GM13976 (cell line): ENCODE measurements around the gene CSMD2.

Experiments
- DNase-seq: peaks from one replicate; pipeline ENCODE4 v3.0.0; 2012; ENCODE audit warnings: low spot score
- in situ Hi-C: fragments of 300-500 bp; cut with MboI; formaldehyde crosslinking; loops from one replicate; pipeline ENCODE4 v1.12.0; 2022; ENCODE audit warnings: low sequenced_read_pairs, mixed read lengths, inconsistent platforms; ENCODE audit not compliant: unreplicated experiment
- TF ChIP-seq, protein P1 (sequence below): IDR thresholded peaks from 2 replicates; pipeline ENCODE4 v1.5.1; 2012; ENCODE audit warnings: borderline replicate concordance, mild to moderate bottlenecking; ENCODE audit not compliant: insufficient read depth; ENCODE audit errors: extremely low read depth, missing control alignments, control extremely low read depth

Gene CSMD2

DNA sequence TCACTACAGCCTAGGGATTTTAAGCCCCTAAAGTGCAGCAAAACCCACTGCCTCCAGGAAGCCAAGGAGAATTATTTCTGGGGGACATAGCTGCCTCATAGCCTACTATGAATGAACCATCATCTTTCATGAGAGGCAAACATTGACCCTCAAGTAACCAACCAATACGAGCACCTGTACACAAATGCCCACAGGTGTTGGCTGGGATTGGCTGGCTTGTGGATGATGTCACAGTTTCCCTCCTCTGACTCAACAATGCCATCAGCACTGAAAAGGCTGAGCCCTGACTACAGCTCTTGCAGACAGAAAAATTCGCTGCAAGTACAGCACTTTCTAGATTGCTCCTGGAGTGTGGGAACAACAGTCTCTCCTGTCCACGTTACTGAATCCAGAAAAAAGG, 301.3 kb downstream of the CSMD2 start, which contains the start of gene HMGB4:
TSS of gene HMGB4 (plus strand) at position 301 of the 400 bp plus-strand sequence. CDS start 113 bp downstream, outside the sequence.
- DNase-seq = no peak
- in situ Hi-C loops = loop anchor here (25.0 kb wide), 1 partner anchor 101 kb away; no protein-coding TSS in a partner anchor
- TF ChIP-seq, protein P1, sequence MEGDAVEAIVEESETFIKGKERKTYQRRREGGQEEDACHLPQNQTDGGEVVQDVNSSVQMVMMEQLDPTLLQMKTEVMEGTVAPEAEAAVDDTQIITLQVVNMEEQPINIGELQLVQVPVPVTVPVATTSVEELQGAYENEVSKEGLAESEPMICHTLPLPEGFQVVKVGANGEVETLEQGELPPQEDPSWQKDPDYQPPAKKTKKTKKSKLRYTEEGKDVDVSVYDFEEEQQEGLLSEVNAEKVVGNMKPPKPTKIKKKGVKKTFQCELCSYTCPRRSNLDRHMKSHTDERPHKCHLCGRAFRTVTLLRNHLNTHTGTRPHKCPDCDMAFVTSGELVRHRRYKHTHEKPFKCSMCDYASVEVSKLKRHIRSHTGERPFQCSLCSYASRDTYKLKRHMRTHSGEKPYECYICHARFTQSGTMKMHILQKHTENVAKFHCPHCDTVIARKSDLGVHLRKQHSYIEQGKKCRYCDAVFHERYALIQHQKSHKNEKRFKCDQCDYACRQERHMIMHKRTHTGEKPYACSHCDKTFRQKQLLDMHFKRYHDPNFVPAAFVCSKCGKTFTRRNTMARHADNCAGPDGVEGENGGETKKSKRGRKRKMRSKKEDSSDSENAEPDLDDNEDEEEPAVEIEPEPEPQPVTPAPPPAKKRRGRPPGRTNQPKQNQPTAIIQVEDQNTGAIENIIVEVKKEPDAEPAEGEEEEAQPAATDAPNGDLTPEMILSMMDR = no peak

DNA sequence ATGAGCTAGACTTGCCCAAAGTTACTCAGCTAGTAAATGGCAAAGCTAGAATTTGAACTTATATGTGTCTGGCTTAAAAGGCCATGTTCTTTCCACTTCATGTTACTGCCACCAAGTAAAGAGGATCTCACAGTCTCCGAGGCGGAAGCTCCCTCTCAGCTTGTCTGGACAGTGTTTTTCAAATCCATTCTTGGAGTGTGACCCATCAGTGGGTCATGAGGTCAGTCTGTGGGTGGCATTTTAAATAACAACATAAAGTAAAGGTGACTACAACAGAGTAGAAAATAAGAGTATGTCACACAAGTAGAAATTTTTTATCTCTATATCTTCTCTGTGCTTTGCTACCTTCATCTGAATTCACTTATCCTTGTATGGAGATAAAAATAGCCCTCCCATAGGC, 304.4 kb downstream of the CSMD2 start:
- TF ChIP-seq, protein P1 = no peak
- in situ Hi-C loops = loop anchor here (25.0 kb wide), 1 partner anchor 98 kb away; no protein-coding TSS in a partner anchor

DNA sequence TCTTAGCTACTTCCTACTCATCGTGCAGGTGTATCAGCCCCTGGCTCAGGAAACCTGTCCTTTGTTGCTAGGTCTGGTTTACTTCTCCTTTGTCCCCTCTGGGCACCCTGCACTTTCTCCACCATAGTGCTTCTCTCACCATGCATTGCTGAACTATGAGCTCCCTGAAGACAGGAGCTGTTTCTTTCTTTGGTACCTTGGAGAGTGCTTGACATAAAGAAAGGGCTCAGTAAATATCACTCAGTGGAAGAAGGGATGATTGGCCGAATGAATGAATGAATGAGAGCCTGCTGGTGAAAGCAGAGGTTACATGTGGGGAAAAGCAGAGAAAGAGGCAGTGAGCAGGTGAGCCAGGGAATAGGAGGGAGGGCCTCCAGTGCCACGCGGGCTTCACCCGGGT, 310.9 kb downstream of the CSMD2 start:
- DNase-seq = no peak
- in situ Hi-C loops = loop anchor here (25.0 kb wide), 1 partner anchor 92 kb away; no protein-coding TSS in a partner anchor
- TF ChIP-seq, protein P1 = no peak

More for the DNA sequence above, 304.4 kb downstream of the CSMD2 start:
- DNase-seq = no peak

DNA sequence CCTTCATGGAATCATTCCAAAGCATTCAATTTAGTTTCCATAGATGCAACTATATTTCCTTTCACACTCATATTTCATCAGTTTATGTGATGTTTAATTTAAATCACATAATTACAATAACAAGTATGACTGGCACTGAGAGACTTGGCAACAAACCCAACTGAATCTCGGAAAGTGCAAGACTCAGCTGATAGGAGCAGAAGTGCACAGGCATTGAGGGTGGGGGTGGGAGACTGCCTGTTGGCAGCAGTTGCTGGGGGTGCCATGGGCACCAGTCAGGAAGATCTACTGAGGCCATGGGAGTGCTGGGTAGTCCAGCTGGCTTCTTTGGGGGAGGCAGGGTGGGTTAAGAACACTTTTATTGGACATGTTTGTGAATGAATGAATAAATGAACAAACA, 311.6 kb downstream of the CSMD2 start:
- in situ Hi-C loops = loop anchor here (25.0 kb wide), 1 partner anchor 91 kb away; no protein-coding TSS in a partner anchor
- TF ChIP-seq, protein P1 = no peak
- DNase-seq = no peak

DNA sequence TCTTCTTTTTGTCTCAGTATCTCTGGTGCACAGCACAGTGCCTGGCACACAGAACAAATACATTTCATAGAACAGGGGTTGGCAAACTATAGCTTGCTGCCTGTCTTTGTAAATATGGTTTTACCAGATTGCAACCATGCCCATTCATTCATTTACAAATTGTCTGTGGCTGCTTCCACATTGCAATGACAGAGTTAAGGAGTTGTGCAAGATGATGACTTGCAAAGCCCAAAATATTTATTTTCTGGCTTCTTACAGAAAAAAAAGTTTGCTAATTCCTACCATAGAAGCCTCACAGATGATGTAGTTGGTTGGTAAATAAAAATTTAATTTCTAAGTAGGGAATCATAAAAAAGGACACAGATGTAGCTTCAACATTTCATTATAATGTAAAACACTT, 312.3 kb downstream of the CSMD2 start:
- in situ Hi-C loops = loop anchor here (25.0 kb wide), 1 partner anchor 90 kb away; no protein-coding TSS in a partner anchor

DNA sequence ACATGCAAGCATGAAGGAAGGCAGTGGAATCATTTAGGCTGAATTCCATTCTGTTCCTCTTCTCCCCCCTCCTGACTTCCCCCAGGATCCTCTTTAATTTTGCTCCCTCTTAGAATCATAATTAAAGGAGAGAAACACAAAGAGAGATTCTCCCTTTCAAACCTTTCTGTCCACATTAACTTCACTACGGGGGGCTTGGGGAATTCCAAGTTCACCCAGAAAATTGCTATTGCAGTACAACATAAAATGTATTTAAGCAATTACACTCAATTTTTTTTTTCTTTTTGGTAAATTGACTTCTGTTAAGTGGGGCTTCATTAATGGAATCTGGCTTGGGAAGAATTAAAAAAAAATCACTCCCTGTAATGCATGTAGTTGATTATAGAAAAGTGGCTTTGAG, 314.5 kb downstream of the CSMD2 start:
- no peak for DNase-seq
- in situ Hi-C loops = loop anchor here (25.0 kb wide), 1 partner anchor 88 kb away; no protein-coding TSS in a partner anchor
- TF ChIP-seq, protein P1 = no peak

More for the DNA sequence above, 312.3 kb downstream of the CSMD2 start:
- TF ChIP-seq, protein P1 = no peak
- DNase-seq = no peak

DNA sequence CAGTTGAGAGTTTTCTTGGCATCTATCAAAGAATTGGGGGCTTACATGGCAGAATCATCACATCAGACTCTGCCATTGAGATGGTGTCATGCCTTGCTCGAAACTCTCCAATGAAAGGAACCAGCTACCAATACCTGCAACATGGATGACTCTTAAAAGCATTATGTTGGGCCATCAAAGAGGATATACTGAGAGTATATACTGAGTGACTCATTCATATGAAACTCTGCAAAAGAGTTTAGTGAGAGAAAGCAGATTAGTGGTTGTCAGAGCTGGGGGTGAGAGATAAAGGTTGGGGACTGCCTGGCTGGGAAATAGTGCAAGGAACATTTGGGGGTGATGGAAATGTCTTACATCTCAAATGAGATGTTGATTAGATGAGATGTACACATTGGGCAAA, 315.8 kb downstream of the CSMD2 start:
- TF ChIP-seq, protein P1 = no peak
- in situ Hi-C loops = no loop called here

More for the DNA sequence above, 315.8 kb downstream of the CSMD2 start:
- no peak for DNase-seq
